Lung (tissue), 12 donors: ENCODE measurements around the gene SIX2. TPM values are rescaled to one million over a fixed set of nuclear protein-coding genes. Genes with fewer than 3 reads are reported as not detected.

ENCODE experiments used
- ATAC-seq: fragments of 200-7000 bp; cut with Tn5 transposase; one replicate; pipeline ENCODE4 v1.9.1; 2020; ENCODE audit warnings: moderate number of reproducible peaks; ENCODE audit not compliant: insufficient read depth, low FRiP score
- DNase-seq, 3 donors: peaks; one replicate each; pipeline ENCODE4 v3.0.0-alpha.2; 2013 to 2017
- H3K27ac ChIP-seq, 2 donors: one replicate each; pipeline ENCODE4 v1.5.1; 2013; ENCODE audit warnings: mild to moderate bottlenecking in 2 of 2, moderate library complexity in 2 of 2, control low read depth in 1 of 2, inconsistent platforms in 1 of 2, low read depth in 1 of 2, low read length in 1 of 2
- H3K27me3 ChIP-seq, 3 donors: one replicate each; pipeline ENCODE4 v1.5.1; 2013; ENCODE audit warnings: low read length in 2 of 3; ENCODE audit not compliant: control insufficient read depth in 3 of 3, insufficient read depth in 3 of 3
- H3K36me3 ChIP-seq, 4 donors: one replicate each; pipeline ENCODE4 v1.5.1; 2013; ENCODE audit warnings: low read length in 4 of 4, mild to moderate bottlenecking in 1 of 4, moderate library complexity in 1 of 4; ENCODE audit not compliant: control insufficient read depth in 4 of 4, insufficient read depth in 4 of 4
- H3K4me1 ChIP-seq, 5 donors: one replicate each; pipeline ENCODE4 v1.5.1; 2013; ENCODE audit warnings: low read length in 5 of 5, mild to moderate bottlenecking in 2 of 5, moderate library complexity in 1 of 5; ENCODE audit not compliant: control insufficient read depth in 5 of 5, insufficient read depth in 5 of 5
- H3K4me3 ChIP-seq: one replicate; pipeline ENCODE4 v1.5.1; 2013; ENCODE audit warnings: mild to moderate bottlenecking, control low read depth, moderate library complexity
- H3K9ac ChIP-seq, 2 donors: one replicate each; pipeline ENCODE4 v1.5.1; 2013; ENCODE audit warnings: low read length in 2 of 2, control low read depth in 1 of 2; ENCODE audit not compliant: insufficient read depth in 1 of 2
- H3K9me3 ChIP-seq, 4 donors: one replicate each; pipeline ENCODE4 v1.5.1; 2013; ENCODE audit warnings: low read length in 3 of 4, mild to moderate bottlenecking in 1 of 4, moderate library complexity in 1 of 4; ENCODE audit not compliant: control insufficient read depth in 4 of 4, insufficient read depth in 3 of 4
- CTCF ChIP-seq: IDR thresholded peaks from 2 replicates; pipeline ENCODE4 v1.5.1; 2012; ENCODE audit warnings: mild to moderate bottlenecking; ENCODE audit errors: control extremely low read depth, extremely low read depth
- WGBS, 2 donors: extraction: QIAGEN DNeasy Blood & Tissue Kit; methylation state at CpG; one replicate each; pipeline ENCODE4 v1.1.7; 2013; 5-methylcytosine and 5-hydroxymethylcytosine counted together
- polyA plus RNA-seq, 2 donors: library from polyadenylated mRNA; stranded (reverse); fragments of 200-250 nt; gene quantifications; one replicate each; pipeline ENCODE4 v1.2.1, GENCODE V29; 2013
- total RNA-seq, 2 donors: library from RNA; depleted of rRNA in 1 of 2; stranded (reverse); fragments of >200 nt in 1 of 2; gene quantifications; one replicate each; pipeline ENCODE4 v1.2.1, GENCODE V29; 2014 to 2021
- donor health status: control.
- donor health status: control.
- donor health status: Bipolar disorder and iron deficiency.
- donor health status: healthy.
- donor health status: DM: yes; HTN: yes; CAD: no.

Gene SIX2
- total and polyA plus RNA-seq, 4 donors = 0.34 to 0.83 (median 0.44) TPM

GRCh38 chr2:44964752-44965236 is 44.5 kb downstream of the SIX2 start:
- Histone ChIP-seq H3K36me3 (no peaks in the 10 kb centered on the region), H3K9me3 (no peaks in the 10 kb centered on the region), H3K27ac (no peak overlapping the region), H3K4me3 (no peak overlapping the region), H3K27me3 (peaks cover 3 to 31% (median 11%) of the 10 kb centered on the region in 3 donors), H3K4me1 (no peaks in the 10 kb centered on the region), H3K9ac (no peak overlapping the region)
- 22 to 24% methylated on average over 16 of the region's 16 CpGs for WGBS, 2 donors
- TF ChIP-seq CTCF = no peak
- no peak for ATAC-seq
- DNase-seq = no peak

GRCh38 chr2:44962176-44962695 is 47.0 kb downstream of the SIX2 start:
- TF ChIP-seq CTCF = no peak
- H3K27me3 ChIP-seq = peaks cover 0 to 36% (median 12%) of the 10 kb centered on the region in 3 donors

GRCh38 chr2:44960871-44961270 is 48.4 kb downstream of the SIX2 start:
- WGBS, 2 donors = 77 to 88% methylated on average over 5 of the region's 5 CpGs
- H3K4me1 ChIP-seq = peaks cover 0 to 25% (median 7%) of the 10 kb centered on the region in 5 donors
- no peak overlapping the region for H3K9ac ChIP-seq
- DNase-seq = no peak
- H3K4me3 ChIP-seq = no peak overlapping the region
- no peak for TF ChIP-seq CTCF
- peaks cover 0 to 32% (median 12%) of the 10 kb centered on the region in 3 donors for H3K27me3 ChIP-seq
- ATAC-seq = no peak
- no peaks in the 10 kb centered on the region for H3K36me3 ChIP-seq
- no peaks in the 10 kb centered on the region for H3K9me3 ChIP-seq
- H3K27ac ChIP-seq = no peak overlapping the region

More at GRCh38 chr2:44962176-44962695, 47.0 kb downstream of the SIX2 start:
- Histone ChIP-seq H3K9ac (no peak overlapping the region), H3K4me1 (peaks cover 0 to 12% (median 0%) of the 10 kb centered on the region in 5 donors), H3K36me3 (no peaks in the 10 kb centered on the region), H3K9me3 (no peaks in the 10 kb centered on the region), H3K27ac (no peak overlapping the region), H3K4me3 (no peak overlapping the region)
- ATAC-seq (no peak), DNase-seq (no peak)
- WGBS, 2 donors = 82 to 92% methylated on average over 5 of the region's 5 CpGs

GRCh38 chr2:44959855-44960254 is 49.4 kb downstream of the SIX2 start:
- peaks cover 0 to 35% (median 14%) of the 10 kb centered on the region in 5 donors for H3K4me1 ChIP-seq
- 73 to 82% methylated on average over 6 of the region's 6 CpGs for WGBS, 2 donors
- TF ChIP-seq CTCF = no peak
- no peak overlapping the region for H3K9ac ChIP-seq
- no peaks in the 10 kb centered on the region for H3K36me3 ChIP-seq
- ATAC-seq = no peak
- H3K27ac ChIP-seq = no peak overlapping the region
- H3K9me3 ChIP-seq = no peaks in the 10 kb centered on the region
- H3K27me3 ChIP-seq = peaks cover 4 to 34% (median 12%) of the 10 kb centered on the region in 3 donors
- DNase-seq = no peak
- no peak overlapping the region for H3K4me3 ChIP-seq
